OCI-LY7 (cell line): ENCODE data around the gene RANBP3L.
"Not testable (repeated sequence)": the region's sequence is repeated elsewhere in the genome, so short reads cannot be mapped to it uniquely, and the experiment has no call there.

Experiments used
- EZH2phosphoT487 ChIP-seq: fragments of 200-600 bp; sonication (generic); IDR thresholded peaks from 2 replicates; pipeline ENCODE4 v1.6.1; 2018; ENCODE audit warnings: low read depth, borderline replicate concordance, mild to moderate bottlenecking, mixed run types, antibody characterized with exemption, low read length, moderate library complexity, mixed read lengths
- TF ChIP-seq, protein P1 (sequence below): fragments of 200-600 bp; sonication (generic); conservative IDR thresholded peaks from 2 replicates; pipeline ENCODE4 v1.5.1; 2014; ENCODE audit warnings: mild to moderate bottlenecking, antibody characterized with exemption, low read length, moderate library complexity, mixed read lengths

DNA sequence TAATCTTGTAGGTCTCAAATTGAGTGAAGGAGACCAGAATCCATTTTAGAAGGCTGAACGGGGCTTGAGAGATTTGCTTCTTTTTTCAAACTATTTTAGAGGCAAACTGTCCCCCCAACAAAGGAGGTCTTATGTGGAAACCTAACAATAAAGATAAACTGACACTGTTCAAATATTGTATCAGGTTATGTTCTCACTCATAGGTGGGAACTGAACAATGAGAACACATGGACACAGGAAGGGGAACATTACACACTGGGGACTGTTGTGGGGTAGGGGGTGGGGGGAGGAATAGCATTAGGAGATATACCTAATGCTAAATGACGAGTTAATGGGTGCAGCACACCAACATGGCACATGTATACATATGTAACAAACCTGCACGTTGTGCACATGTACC is 102.9 kb downstream of the RANBP3L start:
- TF ChIP-seq, protein P1, sequence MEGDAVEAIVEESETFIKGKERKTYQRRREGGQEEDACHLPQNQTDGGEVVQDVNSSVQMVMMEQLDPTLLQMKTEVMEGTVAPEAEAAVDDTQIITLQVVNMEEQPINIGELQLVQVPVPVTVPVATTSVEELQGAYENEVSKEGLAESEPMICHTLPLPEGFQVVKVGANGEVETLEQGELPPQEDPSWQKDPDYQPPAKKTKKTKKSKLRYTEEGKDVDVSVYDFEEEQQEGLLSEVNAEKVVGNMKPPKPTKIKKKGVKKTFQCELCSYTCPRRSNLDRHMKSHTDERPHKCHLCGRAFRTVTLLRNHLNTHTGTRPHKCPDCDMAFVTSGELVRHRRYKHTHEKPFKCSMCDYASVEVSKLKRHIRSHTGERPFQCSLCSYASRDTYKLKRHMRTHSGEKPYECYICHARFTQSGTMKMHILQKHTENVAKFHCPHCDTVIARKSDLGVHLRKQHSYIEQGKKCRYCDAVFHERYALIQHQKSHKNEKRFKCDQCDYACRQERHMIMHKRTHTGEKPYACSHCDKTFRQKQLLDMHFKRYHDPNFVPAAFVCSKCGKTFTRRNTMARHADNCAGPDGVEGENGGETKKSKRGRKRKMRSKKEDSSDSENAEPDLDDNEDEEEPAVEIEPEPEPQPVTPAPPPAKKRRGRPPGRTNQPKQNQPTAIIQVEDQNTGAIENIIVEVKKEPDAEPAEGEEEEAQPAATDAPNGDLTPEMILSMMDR, result not testable (repeated sequence)
- not testable (repeated sequence) for TF ChIP-seq EZH2phosphoT487
